ENCODE data around the gene PTPRD.

DNA sequence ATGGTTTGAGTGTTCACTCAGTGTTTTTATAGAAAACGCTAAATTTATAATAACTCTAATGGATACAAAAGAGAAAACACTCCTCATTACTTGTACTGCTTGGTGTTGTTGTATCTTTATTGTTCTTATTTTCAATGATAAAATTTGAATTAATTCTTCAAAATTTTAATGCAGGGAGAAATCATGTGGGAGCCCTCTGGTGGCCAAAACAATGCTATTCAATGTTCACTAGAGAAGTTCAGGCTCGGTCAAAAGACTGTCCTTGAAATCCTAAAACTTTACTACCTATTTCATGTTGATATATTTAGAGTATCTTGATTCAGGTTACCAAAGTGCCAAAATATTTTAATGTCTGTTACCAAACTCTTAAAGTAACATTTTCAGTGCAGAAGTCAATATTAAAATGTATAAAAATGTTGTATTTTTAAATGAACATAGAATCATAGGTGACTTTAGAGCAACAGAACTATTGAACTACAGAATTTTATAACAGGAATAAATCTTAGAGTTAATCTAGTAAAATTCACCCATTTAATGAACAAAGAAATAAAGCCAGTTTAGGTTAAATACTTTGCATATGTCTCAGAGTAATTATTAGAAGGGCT lies 1259.8 kb downstream of the PTPRD start:
- TF ChIP-seq POLR2AphosphoS5 (IDR thresholded peaks at IDR 0.05; ENCODE audit: borderline replicate concordance, low read depth, low read length) (no peak), EZH2 (IDR thresholded peaks at IDR 0.05) (no peak)
